IMR-90 (cell line): ENCODE measurements around the gene TTC24. TPM values are rescaled to one million over a fixed set of nuclear protein-coding genes. Genes with fewer than 3 reads are reported as not detected.

Experiments used
- ATAC-seq: fragments of 200-7000 bp; cut with Tn5 transposase; 2 replicates; pipeline ENCODE4 v1.9.1; 2020; ENCODE audit warnings: low read depth, mild to moderate bottlenecking, moderate library complexity
- BruUV-seq: library from RNA; stranded (reverse); fragments of 400-500 nt; replicated peaks from 2 replicates; lab custom pipeline; 2021; lab: Mats Ljungman, UMichigan
- CTCF ChIA-PET: fragments of 300-600 bp; formaldehyde crosslinking; extraction: SDS; loops from one replicate; lab custom pipeline; 2021; ENCODE audit warnings: antibody characterized with exemption; lab: Yijun Ruan, JAX
- POLR2A ChIA-PET: fragments of 300-600 bp; sonication (Branson Sonifier 250); formaldehyde crosslinking; loops from one replicate; lab custom pipeline; 2022; ENCODE audit warnings: antibody characterized with exemption; ENCODE audit not compliant: unreplicated experiment; lab: Charles Lee
- DNase-seq: peaks from one replicate; pipeline ENCODE4 v3.0.0; 2013
- H2AFZ ChIP-seq: replicated peaks from 2 replicates; pipeline ENCODE3; 2013; ENCODE audit warnings: low read length, mild to moderate bottlenecking; ENCODE audit not compliant: poor library complexity
- H2AK5ac ChIP-seq: 2 replicates; pipeline ENCODE4 v1.6.1; 2013; ENCODE audit warnings: low read depth, low read length, inconsistent platforms
- H2AK9ac ChIP-seq: replicated peaks from 2 replicates; pipeline ENCODE3; 2013; ENCODE audit warnings: mild to moderate bottlenecking, low read depth, low read length, moderate library complexity; ENCODE audit not compliant: poor library complexity
- H2BK120ac ChIP-seq: 2 replicates; pipeline ENCODE4 v1.6.1; 2013; ENCODE audit warnings: low read depth, low read length, inconsistent platforms
- H2BK15ac ChIP-seq: 3 replicates; pipeline ENCODE4 v1.6.1; 2013; ENCODE audit warnings: low read depth, low read length, inconsistent platforms
- H2BK20ac ChIP-seq: 2 replicates; pipeline ENCODE4 v1.6.1; 2013; ENCODE audit warnings: low read depth, mild to moderate bottlenecking, inconsistent platforms, low read length, moderate library complexity
- H2BK5ac ChIP-seq: 2 replicates; pipeline ENCODE4 v1.6.1; 2013; ENCODE audit warnings: mild to moderate bottlenecking, low read depth, low read length, inconsistent platforms; ENCODE audit not compliant: poor library complexity, severe bottlenecking
- H3K14ac ChIP-seq: replicated peaks from 2 replicates; pipeline ENCODE4 v1.6.1; 2013; ENCODE audit warnings: low read depth, low read length, inconsistent platforms
- H3K18ac ChIP-seq: 2 replicates; pipeline ENCODE4 v1.6.1; 2013; ENCODE audit warnings: low read depth, low read length, control low read depth
- H3K23ac ChIP-seq: 2 replicates; pipeline ENCODE4 v1.6.1; 2013; ENCODE audit warnings: low read depth, low read length, inconsistent platforms
- H3K27ac ChIP-seq: 2 replicates; pipeline ENCODE4 v1.5.1; 2013; ENCODE audit warnings: mild to moderate bottlenecking, control low read depth, low read length; ENCODE audit not compliant: insufficient read depth
- H3K27me3 ChIP-seq: 2 replicates; pipeline ENCODE4 v1.6.1; 2013; ENCODE audit warnings: low read length; ENCODE audit not compliant: control insufficient read depth, insufficient read depth
- H3K36me3 ChIP-seq: 2 replicates; pipeline ENCODE4 v1.6.1; 2013; ENCODE audit warnings: low read length, mixed read lengths; ENCODE audit not compliant: control insufficient read depth, insufficient read depth
- H3K4ac ChIP-seq: 2 replicates; pipeline ENCODE4 v1.6.1; 2013; ENCODE audit warnings: low read depth, low read length, inconsistent platforms
- H3K4me1 ChIP-seq: 2 replicates; pipeline ENCODE4 v1.6.1; 2013; ENCODE audit warnings: low read length, mixed read lengths; ENCODE audit not compliant: control insufficient read depth, insufficient read depth
- H3K4me2 ChIP-seq: 2 replicates; pipeline ENCODE4 v1.6.1; 2013; ENCODE audit warnings: low read depth, mild to moderate bottlenecking, control low read depth, low read length, moderate library complexity
- H3K4me3 ChIP-seq: 2 replicates; pipeline ENCODE4 v1.5.1; 2013; ENCODE audit warnings: low read depth, mild to moderate bottlenecking, control low read depth, low read length, moderate library complexity; ENCODE audit not compliant: insufficient read depth
- H3K56ac ChIP-seq: 2 replicates; pipeline ENCODE4 v1.6.1; 2013; ENCODE audit warnings: low read length, inconsistent platforms; ENCODE audit not compliant: insufficient read depth; ENCODE audit errors: extremely low read depth
- H3K79me1 ChIP-seq, 2 experiments: 2 replicates each; pipeline ENCODE4 v1.6.1; 2013; ENCODE audit warnings: low read length in 2 of 2, inconsistent platforms in 1 of 2, low read depth in 1 of 2
- H3K9ac ChIP-seq: 2 replicates; pipeline ENCODE4 v1.6.1; 2013; ENCODE audit warnings: low read depth, low read length, control low read depth
- H3K9me1 ChIP-seq: 2 replicates; pipeline ENCODE4 v1.6.1; 2013; ENCODE audit warnings: low read length, inconsistent platforms; ENCODE audit not compliant: insufficient read depth
- H3K9me3 ChIP-seq: 2 replicates; pipeline ENCODE4 v1.6.1; 2013; ENCODE audit warnings: low read length; ENCODE audit not compliant: control insufficient read depth, insufficient read depth
- H4K20me1 ChIP-seq: 2 replicates; pipeline ENCODE4 v1.6.1; 2013; ENCODE audit warnings: low read length, inconsistent platforms; ENCODE audit not compliant: insufficient read depth
- H4K5ac ChIP-seq: 2 replicates; pipeline ENCODE4 v1.6.1; 2013; ENCODE audit warnings: mild to moderate bottlenecking, low read depth, low read length, control low read depth
- H4K8ac ChIP-seq, 2 experiments: 2 replicates each; pipeline ENCODE4 v1.6.1; 2013; ENCODE audit warnings: low read depth in 2 of 2, low read length in 2 of 2, control low read depth in 1 of 2, inconsistent platforms in 1 of 2
- H4K91ac ChIP-seq: 2 replicates; pipeline ENCODE4 v1.6.1; 2013; ENCODE audit warnings: low read depth, low read length, inconsistent platforms; ENCODE audit not compliant: insufficient read depth
- MAZ ChIP-seq: IDR thresholded peaks from 2 replicates; pipeline ENCODE4 v1.6.1; 2012; ENCODE audit warnings: low read depth, mild to moderate bottlenecking, low read length, improper control_type of control experiment, moderate library complexity, borderline replicate concordance
- WGBS, 2 experiments: methylation state at CpG; one replicate each; pipeline versions ENCODE4 v1.1.5 to v1.1.7; 2013; ENCODE audit warnings: missing lambda C conversion rate in 2 of 2; ENCODE audit not compliant: insufficient read length in 1 of 2; ENCODE audit errors: extremely low coverage in 2 of 2; 5-methylcytosine and 5-hydroxymethylcytosine counted together
- dilution Hi-C: fragments of 300-500 bp; cut with HindIII; formaldehyde crosslinking; loops from one replicate; pipeline ENCODE4 v1.14.3; 2018; ENCODE audit warnings: low sequenced_read_pairs; ENCODE audit not compliant: unreplicated experiment
- in situ Hi-C: fragments of 300-500 bp; cut with MboI; formaldehyde crosslinking; loops from 3 replicates; pipeline ENCODE4 v1.14.3; 2019; ENCODE audit warnings: low sequenced_read_pairs, inconsistent platforms, mixed read lengths
- intact Hi-C: fragments of 100-400 bp; cut with micrococcal nuclease; formaldehyde crosslinking; loops from 2 replicates; pipeline ENCODE4 v1.10.0; 2022
- polyA plus RNA-seq, 3 experiments: library from polyadenylated mRNA; depleted of rRNA; stranded (reverse); fragments of >200 nt; gene quantifications; 2 replicates each; pipeline ENCODE4 v1.2.3, GENCODE V29; 2012; ENCODE audit warnings: low replicate concordance in 1 of 3
- total RNA-seq: library from RNA; depleted of rRNA; stranded (reverse); fragments of >200 nt; gene quantifications from 2 replicates; pipeline ENCODE4 v1.2.3, GENCODE V29; 2012
- TF ChIP-seq, protein P1 (sequence below): conservative IDR thresholded peaks from 2 replicates; pipeline ENCODE4 v1.5.1; 2012; ENCODE audit warnings: mild to moderate bottlenecking, low read depth, low read length, improper control_type of control experiment

Gene TTC24
- total and polyA plus RNA-seq, 2 of the 4 experiments (the other 2 are of a cell fraction), result not detected

DNA sequence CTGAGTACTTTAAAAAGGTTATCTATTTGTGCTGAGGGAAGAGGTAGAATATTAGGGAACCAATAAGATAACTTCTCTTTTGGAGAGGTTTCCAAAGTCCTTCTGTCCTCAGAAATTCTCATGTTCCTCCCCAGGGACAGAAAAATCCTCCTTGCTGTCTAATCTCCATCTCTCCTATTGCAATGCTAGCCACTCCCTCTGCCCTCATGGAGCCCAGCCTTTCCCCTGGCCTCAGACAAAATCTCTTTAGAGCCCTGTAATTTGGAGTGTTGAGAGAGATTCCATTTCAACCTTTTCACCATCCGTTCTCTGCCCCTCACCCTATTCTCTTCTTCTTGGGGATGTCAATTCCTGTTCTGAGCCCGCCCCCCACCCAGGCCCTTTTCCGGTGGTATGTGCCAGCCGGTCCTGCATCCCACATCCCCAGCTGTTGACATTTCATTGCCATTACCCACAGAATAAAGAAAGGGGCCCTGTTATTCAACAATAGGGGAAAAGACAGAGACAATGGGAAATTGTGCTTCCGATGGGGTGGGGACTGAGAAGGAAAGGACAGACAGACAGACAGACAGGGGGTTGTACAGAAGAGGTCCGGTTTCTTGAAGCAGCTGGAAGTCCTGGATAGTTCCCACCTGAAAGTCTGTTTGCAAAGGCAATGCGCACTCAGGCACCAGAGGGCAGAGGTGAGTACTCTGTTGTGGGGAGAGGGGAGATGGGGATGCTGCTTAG lies 39.5 kb downstream of the TTC24 start, which contains the start of gene HAPLN2:
Gene HAPLN2, plus strand, starts transcription at position 563 of the 729 bp plus-strand sequence. CDS start 4,076 bp downstream, outside the sequence.
- TF ChIP-seq, protein P1, sequence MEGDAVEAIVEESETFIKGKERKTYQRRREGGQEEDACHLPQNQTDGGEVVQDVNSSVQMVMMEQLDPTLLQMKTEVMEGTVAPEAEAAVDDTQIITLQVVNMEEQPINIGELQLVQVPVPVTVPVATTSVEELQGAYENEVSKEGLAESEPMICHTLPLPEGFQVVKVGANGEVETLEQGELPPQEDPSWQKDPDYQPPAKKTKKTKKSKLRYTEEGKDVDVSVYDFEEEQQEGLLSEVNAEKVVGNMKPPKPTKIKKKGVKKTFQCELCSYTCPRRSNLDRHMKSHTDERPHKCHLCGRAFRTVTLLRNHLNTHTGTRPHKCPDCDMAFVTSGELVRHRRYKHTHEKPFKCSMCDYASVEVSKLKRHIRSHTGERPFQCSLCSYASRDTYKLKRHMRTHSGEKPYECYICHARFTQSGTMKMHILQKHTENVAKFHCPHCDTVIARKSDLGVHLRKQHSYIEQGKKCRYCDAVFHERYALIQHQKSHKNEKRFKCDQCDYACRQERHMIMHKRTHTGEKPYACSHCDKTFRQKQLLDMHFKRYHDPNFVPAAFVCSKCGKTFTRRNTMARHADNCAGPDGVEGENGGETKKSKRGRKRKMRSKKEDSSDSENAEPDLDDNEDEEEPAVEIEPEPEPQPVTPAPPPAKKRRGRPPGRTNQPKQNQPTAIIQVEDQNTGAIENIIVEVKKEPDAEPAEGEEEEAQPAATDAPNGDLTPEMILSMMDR, result peak; percentile 20; the same call in 1 of the 2 replicates
- TF ChIP-seq MAZ, result no peak
- dilution Hi-C loops, result no loop called here
- no peak within 1 kb of the TSS for H2AK5ac ChIP-seq

More for the DNA sequence above, 39.5 kb downstream of the TTC24 start, which contains the start of gene HAPLN2:
- Histone ChIP-seq H2BK20ac (no peak within 1 kb of the TSS), H3K4me1 (peaks cover 4% of the 10 kb centered on the region; the same call in 1 of the 2 replicates), H4K5ac (no peak within 1 kb of the TSS), H3K79me1 (no peaks in the 10 kb centered on the region), H3K27me3 (peaks cover 67% of the 10 kb centered on the region), H3K4me3 (no peak within 1 kb of the TSS), H2AFZ (no peak within 1 kb of the TSS), H3K4me2 (no peak within 1 kb of the TSS), H3K9me3 (no peaks in the 10 kb centered on the region), H2AK9ac (no peak within 1 kb of the TSS), H4K91ac (no peak within 1 kb of the TSS), H3K9ac (no peak within 1 kb of the TSS), H3K36me3 (no peaks in the 10 kb centered on the region), H2BK120ac (no peak within 1 kb of the TSS), H3K18ac (no peak within 1 kb of the TSS), H3K23ac (no peak within 1 kb of the TSS), H4K20me1 (no peaks in the 10 kb centered on the region; the same call in 1 of the 2 replicates), H3K56ac (no peak within 1 kb of the TSS), H3K9me1 (no peaks in the 10 kb centered on the region), H3K4ac (no peak within 1 kb of the TSS), H3K14ac (no peak within 1 kb of the TSS), H2BK5ac (no peak within 1 kb of the TSS), H3K27ac (no peak within 1 kb of the TSS), H2BK15ac (no peak within 1 kb of the TSS), H4K8ac (no peak within 1 kb of the TSS)
- intact Hi-C loops, result no loop called here
- no TSS peak for BruUV-seq
- DNase-seq (no peak), ATAC-seq (peak; percentile 32; the same call in 1 of the 2 replicates)
- ChIA-PET CTCF (interaction anchor here (1.3 kb wide), 1 partner anchor 107 kb away, joined by 4 read pairs; no protein-coding TSS in a partner anchor), POLR2A (no interaction called here)
- in situ Hi-C loops, result no loop called here
- no CpG with 5 or more reads among the region's 7 CpGs for WGBS, 2 experiments
